ENCODE results near the gene CECR2.

The CECR2 gene

DNA sequence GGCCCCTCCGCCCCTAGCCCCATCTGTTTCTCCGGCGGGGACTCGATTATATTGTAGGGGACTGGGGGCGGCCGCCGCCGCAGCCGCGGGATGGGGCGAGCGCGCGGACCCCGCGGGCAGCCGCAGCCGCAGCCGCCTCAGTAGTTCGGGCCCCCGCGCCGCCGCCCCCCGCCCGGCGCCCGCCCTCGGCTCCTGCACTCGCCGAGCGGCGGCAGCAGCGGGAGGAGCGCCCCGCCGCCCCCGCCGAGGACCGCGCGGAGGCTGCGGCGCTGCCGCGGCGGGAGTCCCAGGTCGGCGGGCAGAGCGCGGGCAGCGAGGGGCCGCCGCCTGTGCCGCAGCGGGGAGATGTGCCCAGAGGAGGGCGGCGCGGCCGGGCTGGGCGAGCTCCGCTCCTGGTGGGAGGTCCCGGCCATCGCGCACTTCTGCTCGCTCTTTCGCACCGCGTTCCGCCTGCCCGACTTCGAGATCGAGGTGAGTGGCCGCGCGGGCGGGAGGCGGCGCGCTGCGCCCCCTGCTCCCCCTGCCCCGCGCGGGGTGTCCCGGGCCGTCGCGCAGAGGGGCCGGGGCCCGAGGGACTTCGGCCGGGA, at the start of gene CECR2:
Gene CECR2 (plus strand): TSS at position 22 of the 587 bp plus-strand sequence. CDS start 324 bp downstream, at position 346.
- peaks cover 41% of the 10 kb centered on the region for H3K4me1 ChIP-seq (ENCODE audit: control insufficient read depth, low read length)
- H3K79me2 ChIP-seq (ENCODE audit: control insufficient read depth, low read length): peaks cover 61% of the 10 kb centered on the region
- H3K36me3 ChIP-seq (ENCODE audit: control insufficient read depth, low read length): no peaks in the 10 kb centered on the region
- peaks cover 9% of the 10 kb centered on the region; the same call in 1 of the 2 replicates for H3F3A ChIP-seq (ENCODE audit: control insufficient read depth, insufficient read depth)
- no peaks in the 10 kb centered on the region for H4K20me1 ChIP-seq (ENCODE audit: control insufficient read depth, insufficient read depth, low read depth, low read length)
- TF ChIP-seq CTCF (IDR thresholded peaks at IDR 0.05; ENCODE audit: low read depth, low read length, poor library complexity, severe bottlenecking) (no peak), EZH2phosphoT487 (IDR thresholded peaks at IDR 0.05; ENCODE audit: borderline replicate concordance, low read length) (no peak)
- no peaks in the 10 kb centered on the region for H3K27me3 ChIP-seq (ENCODE audit: control insufficient read depth, low read length)
- H3K9me2 ChIP-seq (replicated peaks; ENCODE audit: control insufficient read depth, low read length): no peaks in the 10 kb centered on the region
- peak within 1 kb of the TSS; percentile 93 for H3K4me3 ChIP-seq (ENCODE audit: low read length)
- no peaks in the 10 kb centered on the region for H3K9me3 ChIP-seq (ENCODE audit: control insufficient read depth, insufficient read depth, low read length)
- peak within 1 kb of the TSS; percentile 91 for H3K4me2 ChIP-seq (ENCODE audit: low read length)
- peak within 1 kb of the TSS; percentile 65 for H3K27ac ChIP-seq (ENCODE audit: low read depth, low read length)

DNA sequence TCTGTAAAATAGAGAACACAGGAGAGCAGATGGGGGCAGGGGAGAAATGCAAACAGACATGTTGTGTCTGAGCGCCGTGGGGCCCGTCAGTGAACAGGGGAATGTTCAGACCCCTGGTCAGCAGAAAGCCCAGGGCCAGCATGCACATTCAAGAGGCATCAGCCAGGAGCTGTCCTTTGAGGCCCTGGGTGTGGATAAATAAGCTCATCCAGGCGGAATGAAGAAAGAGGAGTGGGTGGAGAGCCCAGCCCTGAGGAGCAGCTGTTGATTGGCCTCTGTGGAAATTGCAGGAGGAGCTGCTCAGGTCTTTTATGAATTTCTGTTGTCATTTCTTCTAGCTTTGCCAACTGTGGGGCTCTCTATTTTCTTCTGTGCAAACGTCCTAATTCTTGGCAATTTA, 49.7 kb upstream of the CECR2 start:
- Histone ChIP-seq H3K9me2 (replicated peaks; ENCODE audit: control insufficient read depth, low read length) (no peaks in the 10 kb centered on the region), H3K4me2 (ENCODE audit: low read length) (no peak overlapping the region), H3K27ac (ENCODE audit: low read depth, low read length) (no peak overlapping the region), H3K9me3 (ENCODE audit: control insufficient read depth, insufficient read depth, low read length) (no peaks in the 10 kb centered on the region), H3K79me2 (ENCODE audit: control insufficient read depth, low read length) (no peaks in the 10 kb centered on the region), H3K4me3 (ENCODE audit: low read length) (no peak overlapping the region), H3K36me3 (ENCODE audit: control insufficient read depth, low read length) (no peaks in the 10 kb centered on the region), H3F3A (ENCODE audit: control insufficient read depth, insufficient read depth) (no peaks in the 10 kb centered on the region), H3K27me3 (ENCODE audit: control insufficient read depth, low read length) (no peaks in the 10 kb centered on the region), H3K4me1 (ENCODE audit: control insufficient read depth, low read length) (peaks cover 11% of the 10 kb centered on the region), H4K20me1 (ENCODE audit: control insufficient read depth, insufficient read depth, low read depth, low read length) (no peaks in the 10 kb centered on the region)
- TF ChIP-seq CTCF (IDR thresholded peaks at IDR 0.05; ENCODE audit: low read depth, low read length, poor library complexity, severe bottlenecking) (no peak), EZH2phosphoT487 (IDR thresholded peaks at IDR 0.05; ENCODE audit: borderline replicate concordance, low read length) (no peak)

GRCh38 chr22:17322511-17322910, 46.7 kb upstream of the CECR2 start:
- TF ChIP-seq CTCF (IDR thresholded peaks at IDR 0.05; ENCODE audit: low read depth, low read length, poor library complexity, severe bottlenecking): no peak
- TF ChIP-seq EZH2phosphoT487 (IDR thresholded peaks at IDR 0.05; ENCODE audit: borderline replicate concordance, low read length): no peak
- no peaks in the 10 kb centered on the region for H3K27me3 ChIP-seq (ENCODE audit: control insufficient read depth, low read length)
- no peaks in the 10 kb centered on the region for H3K9me2 ChIP-seq (replicated peaks; ENCODE audit: control insufficient read depth, low read length)
- no peaks in the 10 kb centered on the region for H3K79me2 ChIP-seq (ENCODE audit: control insufficient read depth, low read length)
- no peaks in the 10 kb centered on the region for H3K36me3 ChIP-seq (ENCODE audit: control insufficient read depth, low read length)
- H3F3A ChIP-seq (ENCODE audit: control insufficient read depth, insufficient read depth): no peaks in the 10 kb centered on the region
- H3K9me3 ChIP-seq (ENCODE audit: control insufficient read depth, insufficient read depth, low read length): no peaks in the 10 kb centered on the region
- H3K4me1 ChIP-seq (ENCODE audit: control insufficient read depth, low read length): no peaks in the 10 kb centered on the region
- H4K20me1 ChIP-seq (ENCODE audit: control insufficient read depth, insufficient read depth, low read depth, low read length): no peaks in the 10 kb centered on the region
- H3K4me2 ChIP-seq (ENCODE audit: low read length): no peak overlapping the region
- H3K4me3 ChIP-seq (ENCODE audit: low read length): no peak overlapping the region
- H3K27ac ChIP-seq (ENCODE audit: low read depth, low read length): no peak overlapping the region

Measured in DOHH2 (cell line).